A673 (cell line): Measurements from ENCODE around the gene UNKL. TPM values are rescaled to one million over a fixed set of nuclear protein-coding genes. Genes with fewer than 3 reads are reported as not detected.

ENCODE experiments used
- BruUV-seq: library from RNA; stranded (reverse); fragments of 400-500 nt; replicated peaks from 2 replicates; lab custom pipeline; 2021; lab: Mats Ljungman, UMichigan
- CTCF ChIA-PET: fragments of 300-600 bp; sonication (Branson Sonifier 250); formaldehyde crosslinking; loops from one replicate; lab custom pipeline; 2022; ENCODE audit warnings: antibody characterized with exemption; lab: Charles Lee
- POLR2A ChIA-PET: fragments of 300-600 bp; sonication (Branson Sonifier 250); formaldehyde crosslinking; loops from one replicate; lab custom pipeline; 2022; ENCODE audit warnings: antibody characterized with exemption; ENCODE audit not compliant: low non-redundant PET; lab: Charles Lee
- DNase-seq: peaks from one replicate; pipeline ENCODE4 v3.0.0-alpha.2; 2015; ENCODE audit warnings: low spot score
- H3K27ac ChIP-seq: fragments of 200-600 bp; sonication (generic); 2 replicates; pipeline ENCODE4 v1.5.1; 2016; ENCODE audit warnings: mixed run types, low read depth, mild to moderate bottlenecking, mixed read lengths, antibody characterized with exemption, low read length; ENCODE audit not compliant: poor library complexity, severe bottlenecking
- H3K27me3 ChIP-seq: fragments of 200-600 bp; sonication (generic); replicated peaks from 2 replicates; pipeline ENCODE4 v1.6.1; 2017; ENCODE audit warnings: mixed run types, low read depth, mild to moderate bottlenecking, mixed read lengths, antibody characterized with exemption, low read length; ENCODE audit not compliant: insufficient read depth, poor library complexity
- H3K36me3 ChIP-seq: fragments of 200-600 bp; sonication (generic); 2 replicates; pipeline ENCODE4 v1.6.1; 2016; ENCODE audit warnings: mixed run types, mild to moderate bottlenecking, mixed read lengths, antibody characterized with exemption, low read length; ENCODE audit not compliant: insufficient read depth, poor library complexity, severe bottlenecking
- H3K4me1 ChIP-seq: fragments of 200-600 bp; sonication (generic); 2 replicates; pipeline ENCODE4 v1.6.1; 2017; ENCODE audit warnings: mixed run types, mild to moderate bottlenecking, mixed read lengths, antibody characterized with exemption, low read length; ENCODE audit not compliant: insufficient read depth, poor library complexity, severe bottlenecking
- H3K4me3 ChIP-seq: fragments of 200-600 bp; sonication (generic); 2 replicates; pipeline ENCODE4 v1.5.1; 2016; ENCODE audit warnings: low read depth, mixed run types, mild to moderate bottlenecking, mixed read lengths, low read length; ENCODE audit not compliant: poor library complexity, severe bottlenecking
- H3K9me3 ChIP-seq: fragments of 200-600 bp; sonication (generic); 2 replicates; pipeline ENCODE4 v1.6.1; 2016; ENCODE audit warnings: mixed run types, low read depth, mild to moderate bottlenecking, mixed read lengths, antibody characterized with exemption, low read length; ENCODE audit not compliant: poor library complexity, severe bottlenecking
- CTCF ChIP-seq: fragments of 300-800, 200-600 bp; sonication (generic); conservative IDR thresholded peaks from 2 replicates; pipeline ENCODE4 v1.5.1; 2017; ENCODE audit warnings: low read depth, mild to moderate bottlenecking, antibody characterized with exemption, low read length, moderate library complexity, mixed read lengths
- EZH2 ChIP-seq: fragments of 200-600 bp; sonication (generic); IDR thresholded peaks from 2 replicates; pipeline ENCODE4 v1.6.1; 2017; ENCODE audit warnings: borderline replicate concordance, low read depth, mild to moderate bottlenecking, mixed read lengths, antibody characterized with exemption, low read length; ENCODE audit not compliant: poor library complexity, severe bottlenecking
- intact Hi-C: fragments of 100-400 bp; cut with micrococcal nuclease; formaldehyde crosslinking; loops from one replicate; pipeline ENCODE4 v1.10.0; 2022; ENCODE audit not compliant: unreplicated experiment
- total RNA-seq: library from RNA; stranded (reverse); gene quantifications from 2 replicates; pipeline ENCODE4 v1.2.3, GENCODE V29; 2021

Gene UNKL
- total RNA-seq, 1 experiment from 2014 or later: 88.5 TPM

GRCh38 chr16:1436731-1437355 lies 22.3 kb upstream of the UNKL start:
- H3K9me3 ChIP-seq: no peaks in the 10 kb centered on the region
- no peaks in the 10 kb centered on the region for H3K4me1 ChIP-seq
- CTCF ChIA-PET: no interaction called here
- peaks cover 4% of the 10 kb centered on the region for H3K27me3 ChIP-seq
- H3K4me3 ChIP-seq: no peak overlapping the region
- POLR2A ChIA-PET: no interaction called here
- DNase-seq: no peak
- intact Hi-C loops: no loop called here
- no TSS peak for BruUV-seq
- H3K27ac ChIP-seq: no peak overlapping the region
- TF ChIP-seq EZH2: no peak
- no peak for TF ChIP-seq CTCF
- H3K36me3 ChIP-seq: no peaks in the 10 kb centered on the region

- no TSS peak for BruUV-seq
- no peak for DNase-seq
- H3K4me1 ChIP-seq: no peaks in the 10 kb centered on the region
- H3K9me3 ChIP-seq: no peaks in the 10 kb centered on the region
- peaks cover 4% of the 10 kb centered on the region for H3K27me3 ChIP-seq
- no peak overlapping the region for H3K4me3 ChIP-seq
- no peak overlapping the region for H3K27ac ChIP-seq
- CTCF ChIA-PET: no interaction called here
- intact Hi-C loops: no loop called here
- H3K36me3 ChIP-seq: no peaks in the 10 kb centered on the region
- TF ChIP-seq EZH2: no peak
- no peak for TF ChIP-seq CTCF
- POLR2A ChIA-PET: no interaction called here
Measured at GRCh38 chr16:1435921-1436697, 21.6 kb upstream of the UNKL start.

GRCh38 chr16:1434644-1435592 lies 20.4 kb upstream of the UNKL start:
- H3K4me3 ChIP-seq: no peak overlapping the region
- intact Hi-C loops: no loop called here
- no peaks in the 10 kb centered on the region for H3K9me3 ChIP-seq
- CTCF ChIA-PET: no interaction called here
- H3K27me3 ChIP-seq: peaks cover 10% of the 10 kb centered on the region
- no TSS peak for BruUV-seq
- H3K4me1 ChIP-seq: peaks cover 10% of the 10 kb centered on the region
- H3K27ac ChIP-seq: no peak overlapping the region
- POLR2A ChIA-PET: no interaction called here
- H3K36me3 ChIP-seq: no peaks in the 10 kb centered on the region
- no peak for DNase-seq
- TF ChIP-seq CTCF (no peak), EZH2 (no peak)
